Ovary (tissue), 3 donors: Measurements from ENCODE around the gene CRHR2.
"Not testable (repeated sequence)": the region's sequence is repeated elsewhere in the genome, so short reads cannot be mapped to it uniquely, and the experiment has no call there.

Source experiments
- CTCF ChIP-seq, 3 donors: fragments of 450-650 bp in 2 of 3; fragments of 200-600 bp in 1 of 3; IDR thresholded peaks; one replicate each; pipeline versions ENCODE4 v1.5.1 to v1.8.0; 2016 to 2022; ENCODE audit warnings: antibody characterized with exemption in 3 of 3, mild to moderate bottlenecking in 1 of 3
- EP300 ChIP-seq: sonication (generic); formaldehyde crosslinking; IDR thresholded peaks from one replicate; pipeline ENCODE4 v1.6.1; 2017; ENCODE audit warnings: antibody characterized with exemption
- POLR2A ChIP-seq: fragments of 450-650 bp; IDR thresholded peaks from one replicate; pipeline ENCODE4 v1.6.1; 2017; ENCODE audit warnings: antibody characterized with exemption, mild to moderate bottlenecking, moderate library complexity
- donor health status: DM: no; HTN: no; CAD: no.

GRCh38 chr7:30642322-30642721 is 39.9 kb downstream of the CRHR2 start:
- not testable (repeated sequence) for TF ChIP-seq CTCF (IDR thresholded peaks at IDR 0.05); EP300; POLR2A
